HG03066 (cell line): ENCODE data around the gene PAQR7.

Source experiments
- ATAC-seq: cut with Tn5 transposase; IDR thresholded peaks from one replicate; pipeline ENCODE4 v1.9.1; 2021; ENCODE audit warnings: low read depth; ENCODE audit not compliant: unreplicated experiment

The PAQR7 gene

GRCh38 chr1:25820247-25821111, 55.0 kb downstream of the PAQR7 start:
- peak; percentile 55 for ATAC-seq

- ATAC-seq, result peak; percentile 79
These were observed 55.8 kb downstream of the PAQR7 start, which contains the start of gene MTFR1L for GRCh38 chr1:25819491-25820246. Gene MTFR1L (plus strand): TSS chr1:25819954. CDS start chr1:25823105, 3,151 bp downstream.

DNA sequence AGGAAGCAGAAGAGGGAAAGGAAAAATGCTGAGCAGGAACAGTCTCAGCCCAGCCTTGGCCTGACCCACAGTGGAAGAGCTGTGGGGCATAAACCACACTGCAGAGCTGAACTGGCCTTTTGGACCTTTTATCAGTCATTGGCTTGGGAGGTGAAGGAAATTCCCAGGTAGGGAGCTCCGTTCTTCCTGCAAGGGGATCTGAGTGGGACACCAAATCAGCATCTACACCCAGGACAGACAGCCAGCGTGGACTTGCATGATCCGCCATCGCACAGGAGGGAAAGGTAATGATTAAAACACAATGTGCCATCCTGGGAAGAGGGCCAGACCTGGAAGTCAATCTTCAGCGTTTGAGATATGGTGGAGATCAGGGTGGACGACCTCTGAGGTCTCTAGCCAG, 56.9 kb downstream of the PAQR7 start:
- no peak for ATAC-seq

DNA sequence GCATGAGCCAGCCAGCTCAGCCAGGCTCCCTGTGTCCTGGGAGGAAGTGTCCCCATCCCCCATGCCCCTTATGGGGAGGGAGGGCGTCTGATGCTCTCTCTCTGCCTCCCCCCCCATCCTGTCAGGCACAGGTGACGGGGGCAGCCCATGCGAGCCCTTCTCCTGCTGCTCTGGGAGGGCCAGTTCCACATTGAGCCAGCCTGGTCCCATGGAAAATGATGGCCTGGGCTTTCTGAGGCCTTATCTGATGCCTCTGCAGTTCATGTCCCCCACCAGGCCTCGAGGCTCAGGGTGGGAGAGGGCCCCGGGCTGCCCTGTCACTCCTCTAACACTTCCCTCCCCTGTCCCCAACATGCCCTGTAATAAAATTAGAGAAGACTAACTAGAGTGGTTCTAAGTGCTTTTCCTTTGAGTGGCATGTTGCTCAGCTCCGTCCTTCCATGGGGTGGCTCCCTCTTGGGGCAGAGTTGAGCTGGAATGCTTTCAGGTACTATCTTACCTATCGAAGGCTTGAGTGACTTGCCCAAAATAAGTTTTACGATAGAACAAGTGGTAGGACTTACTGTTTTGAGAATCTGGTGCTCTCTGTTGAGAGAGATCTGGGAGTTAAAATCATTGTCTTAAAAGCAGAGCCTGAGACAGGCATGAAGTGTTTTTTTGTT, 57.5 kb downstream of the PAQR7 start:
- ATAC-seq, result no peak

DNA sequence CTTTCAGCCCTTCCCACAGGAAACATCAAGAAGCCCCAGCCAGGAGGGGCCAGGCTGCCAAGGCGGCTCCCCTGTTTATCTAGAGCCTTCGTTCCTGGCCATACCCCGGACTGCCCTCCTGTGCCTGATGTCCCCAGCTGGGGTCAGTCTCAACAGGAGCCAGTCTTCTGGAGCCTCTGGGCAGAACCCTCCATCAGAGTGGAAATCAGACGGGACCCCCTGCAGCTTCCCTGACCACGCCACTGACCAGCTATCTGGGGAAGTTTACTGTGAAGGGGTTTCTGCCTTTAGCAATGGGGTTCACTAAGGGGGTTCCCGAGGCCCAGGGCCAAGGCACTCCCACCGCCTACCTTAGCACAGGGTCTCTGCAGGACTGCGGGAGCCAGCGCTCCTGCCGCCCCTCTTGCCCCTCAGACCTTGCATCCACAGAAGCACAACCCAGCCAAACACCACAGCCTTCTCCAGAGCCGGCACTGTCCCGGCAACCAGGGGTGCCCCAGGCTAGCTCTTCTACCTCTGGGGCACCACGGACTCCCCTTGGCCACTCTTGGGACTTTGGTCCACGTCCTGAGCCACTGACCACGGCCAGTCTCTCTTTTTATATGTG, 59.3 kb downstream of the PAQR7 start:
- no peak for ATAC-seq

DNA sequence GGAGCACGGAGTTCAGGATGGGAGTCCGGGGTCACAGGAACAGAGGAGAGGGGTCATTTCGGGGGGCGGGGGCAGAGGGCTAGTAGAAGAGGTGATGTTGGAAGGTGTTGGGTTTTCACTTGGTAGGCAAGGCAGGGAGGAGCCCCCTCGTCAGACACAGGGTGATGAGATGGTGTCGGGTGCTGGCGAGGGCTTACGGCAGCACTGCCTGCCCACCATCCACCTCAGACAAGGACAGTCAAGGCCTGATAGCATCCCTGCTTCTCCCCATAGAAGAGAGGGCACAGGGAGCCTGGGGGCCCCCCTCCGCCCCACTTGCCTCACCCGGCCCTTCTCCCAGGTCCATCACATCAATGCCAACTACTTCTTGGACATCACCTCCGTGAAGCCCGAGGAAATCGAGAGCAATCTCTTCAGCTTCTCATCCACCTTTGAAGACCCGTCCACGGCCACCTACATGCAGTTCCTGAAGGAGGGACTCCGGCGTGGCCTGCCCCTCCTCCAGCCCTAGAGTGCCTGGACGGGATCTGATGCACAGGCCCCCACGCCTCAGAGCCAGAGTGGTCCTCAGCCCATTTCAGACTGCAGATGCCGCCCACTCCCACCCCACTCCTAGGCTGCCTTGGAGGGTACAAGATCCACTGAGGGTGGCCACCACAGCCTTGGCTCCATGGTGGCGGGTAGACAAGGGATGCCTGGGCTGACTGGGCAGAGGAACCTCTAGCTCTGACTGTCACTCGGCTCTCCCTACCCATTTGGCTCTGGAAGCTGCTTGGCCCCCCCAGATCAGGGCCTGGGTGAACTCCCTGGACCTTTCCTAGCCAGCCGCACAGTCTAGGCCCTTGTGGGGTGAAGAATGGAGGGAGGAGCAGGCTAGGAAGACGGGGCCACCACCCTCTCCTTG, 60.0 kb downstream of the PAQR7 start:
- no peak for ATAC-seq

- no peak for ATAC-seq
These were observed 60.9 kb downstream of the PAQR7 start for GRCh38 chr1:25814549-25815087.

DNA sequence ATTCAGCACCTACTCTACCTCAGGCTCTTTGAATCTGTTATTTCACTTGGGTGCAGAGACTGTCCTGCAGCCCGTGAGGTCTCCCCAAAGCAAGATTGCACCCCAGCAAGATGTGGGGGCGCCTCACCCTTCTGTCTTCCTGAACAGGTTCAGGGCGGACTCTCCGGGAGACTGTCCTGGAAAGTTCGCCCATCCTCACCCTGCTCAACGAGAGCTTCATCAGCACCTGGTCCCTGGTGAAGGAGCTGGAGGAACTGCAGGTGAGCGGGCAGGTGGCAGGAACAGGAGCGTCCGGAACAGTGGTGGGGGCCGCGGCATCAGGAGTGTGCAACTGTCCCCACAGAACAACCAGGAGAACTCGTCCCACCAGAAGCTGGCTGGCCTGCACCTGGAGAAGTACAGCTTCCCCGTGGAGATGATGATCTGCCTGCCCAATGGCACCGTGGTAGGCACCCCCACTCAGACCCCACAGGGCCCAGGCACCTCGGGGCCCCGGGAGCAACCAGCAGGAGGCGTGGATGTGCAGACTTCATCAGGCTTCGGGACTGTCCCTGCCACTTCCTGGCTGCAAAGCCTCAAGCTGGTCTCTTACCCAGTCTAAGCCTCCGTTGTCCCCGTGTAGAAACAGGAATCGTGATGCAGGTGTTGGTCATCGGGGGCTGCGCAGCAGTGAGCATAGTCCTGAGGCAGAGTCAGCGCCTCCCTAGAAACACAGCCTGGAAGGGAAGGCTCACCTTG, 61.6 kb downstream of the PAQR7 start:
- ATAC-seq, result no peak

DNA sequence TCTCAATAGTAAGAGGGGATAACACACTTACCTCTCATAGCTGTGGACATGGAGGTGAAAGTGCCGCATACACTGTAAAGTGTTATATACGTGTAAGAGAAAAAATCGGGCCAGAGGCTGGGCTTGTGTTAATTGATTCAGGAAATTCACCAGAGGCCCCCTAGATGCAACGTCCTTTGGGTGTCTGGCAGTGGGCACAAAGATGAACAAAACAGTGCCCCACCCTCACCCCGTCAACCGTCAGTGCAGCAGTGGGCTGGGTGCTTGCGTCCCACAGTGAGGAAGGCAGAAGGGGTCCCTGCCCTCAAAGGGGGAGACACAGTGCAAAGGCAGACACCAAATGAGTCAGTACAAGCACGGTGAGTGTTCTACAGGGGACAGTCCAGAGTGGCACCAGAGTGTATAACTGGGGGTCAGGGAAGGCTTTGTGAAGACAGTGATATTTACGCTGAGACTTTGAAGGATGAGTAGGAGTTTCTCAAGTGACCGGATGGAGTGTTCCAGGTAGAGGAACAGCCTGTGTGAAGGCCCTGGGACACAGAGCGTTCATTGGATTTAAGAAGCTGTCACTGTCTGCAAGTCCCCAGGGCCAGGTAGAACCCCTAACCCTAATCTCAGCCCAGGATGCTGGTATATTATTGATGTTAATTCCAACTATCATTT, 62.3 kb downstream of the PAQR7 start:
- no peak for ATAC-seq
